Medulla oblongata (tissue), 1 donor: ENCODE data around the gene KCNMA1.
"Not testable (repeated sequence)": the region's sequence is repeated elsewhere in the genome, so short reads cannot be mapped to it uniquely, and the experiment has no call there.

Experiments
- DNase-seq: peaks from one replicate; pipeline ENCODE4 v3.0.0-alpha.2; 2015; ENCODE audit errors: extremely low spot score

The KCNMA1 gene

GRCh38 chr10:77533146-77533886 lies 104.3 kb downstream of the KCNMA1 start:
- peak; percentile 56 for DNase-seq

GRCh38 chr10:77532068-77532467 lies 105.5 kb downstream of the KCNMA1 start:
- no peak for DNase-seq

GRCh38 chr10:77531441-77532001 lies 106.1 kb downstream of the KCNMA1 start:
- DNase-seq = peak; percentile 60

DNA sequence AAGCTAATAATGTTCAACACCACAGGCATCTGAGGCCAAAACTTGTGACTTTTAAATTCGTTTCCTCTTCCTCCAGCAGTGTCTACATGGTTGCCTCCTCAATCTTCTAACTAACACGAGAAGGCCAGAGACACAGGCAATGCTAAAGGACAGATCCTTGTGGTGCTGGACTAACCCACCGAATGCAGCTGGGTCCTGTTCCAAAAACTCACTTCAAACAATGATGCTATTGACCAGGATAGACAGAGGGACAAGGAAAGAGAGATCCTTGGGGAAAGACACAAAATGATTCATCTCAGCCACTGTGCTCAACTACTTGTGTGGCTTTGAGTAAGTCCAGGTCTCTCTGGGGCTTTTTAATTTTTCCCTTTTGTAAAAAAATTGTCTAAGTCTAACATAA lies 107.6 kb downstream of the KCNMA1 start:
- DNase-seq = peak; percentile 61

- DNase-seq = no peak
These were observed 108.5 kb downstream of the KCNMA1 start for GRCh38 chr10:77529050-77529576.

- no peak for DNase-seq
These were observed 109.8 kb downstream of the KCNMA1 start for GRCh38 chr10:77527839-77528238.

- no peak for DNase-seq
These were observed 110.6 kb downstream of the KCNMA1 start for GRCh38 chr10:77526868-77527617.

DNA sequence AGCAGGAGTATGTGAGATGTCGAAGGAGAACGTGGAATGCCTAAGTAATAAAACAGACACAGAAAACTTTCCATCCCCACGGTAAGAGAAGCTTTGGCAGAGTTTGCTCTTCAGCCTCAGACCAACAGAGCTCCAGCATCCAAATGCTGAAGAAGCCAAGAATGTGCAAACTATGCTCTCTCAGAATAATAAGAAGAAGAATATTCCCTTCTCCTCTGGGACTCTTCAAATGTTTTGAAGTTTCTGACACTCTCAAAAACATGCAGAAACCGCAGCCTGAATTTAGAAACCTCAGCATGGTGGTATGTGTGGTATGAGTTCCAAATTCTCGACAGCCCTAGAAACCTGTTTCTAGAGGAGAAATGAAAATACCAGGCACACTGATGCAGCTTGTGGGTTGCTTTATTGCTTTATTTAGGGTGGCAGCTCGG lies 113.3 kb downstream of the KCNMA1 start:
- peak; percentile 53 for DNase-seq

DNA sequence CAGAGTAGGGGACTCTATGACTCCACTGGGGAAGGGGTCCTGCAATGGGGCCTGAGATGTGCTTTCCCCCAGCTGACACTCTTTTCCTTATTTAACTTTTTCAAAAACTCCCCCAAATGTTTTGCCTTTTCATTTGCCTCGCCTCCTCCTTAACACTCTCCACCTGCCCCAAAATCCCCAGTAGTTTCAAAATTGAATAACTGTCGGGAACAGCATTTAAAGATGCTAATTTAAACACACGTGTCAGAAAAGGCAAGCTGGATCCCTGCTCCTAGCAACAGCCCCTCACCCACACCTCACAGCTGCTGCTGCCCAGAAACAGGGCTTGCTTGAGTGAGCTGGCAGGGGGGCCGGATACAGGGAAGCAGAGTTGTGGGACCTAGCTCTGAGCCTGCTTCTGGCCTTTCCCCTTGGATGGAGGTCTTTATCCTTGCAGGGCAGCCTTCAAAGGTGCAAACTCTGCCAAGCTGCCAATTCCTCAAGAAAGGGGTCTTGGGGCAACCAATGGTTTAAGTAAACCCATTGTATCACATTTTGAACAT lies 115.3 kb downstream of the KCNMA1 start:
- DNase-seq = no peak

DNA sequence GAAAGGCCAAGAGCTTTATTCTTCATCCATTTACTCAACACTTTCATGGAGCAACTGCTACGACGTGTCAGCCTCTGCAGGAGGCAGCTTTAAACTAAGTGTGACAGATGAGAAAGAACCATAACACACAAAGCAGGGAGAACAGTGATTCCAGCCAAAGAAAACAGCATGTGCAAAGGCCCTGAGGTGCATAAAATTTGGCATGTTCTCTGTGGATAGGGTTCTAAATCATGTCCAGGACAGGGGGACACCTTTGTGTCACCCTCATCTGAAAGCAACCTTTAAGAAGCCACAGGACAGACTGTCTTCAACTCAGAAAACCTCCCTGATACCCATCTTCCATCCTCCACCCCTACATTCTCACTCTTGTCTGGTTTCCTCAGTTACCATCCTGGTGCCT lies 116.6 kb downstream of the KCNMA1 start:
- DNase-seq = no peak

- DNase-seq = no peak
These were observed 117.3 kb downstream of the KCNMA1 start for GRCh38 chr10:77520290-77520689.

DNA sequence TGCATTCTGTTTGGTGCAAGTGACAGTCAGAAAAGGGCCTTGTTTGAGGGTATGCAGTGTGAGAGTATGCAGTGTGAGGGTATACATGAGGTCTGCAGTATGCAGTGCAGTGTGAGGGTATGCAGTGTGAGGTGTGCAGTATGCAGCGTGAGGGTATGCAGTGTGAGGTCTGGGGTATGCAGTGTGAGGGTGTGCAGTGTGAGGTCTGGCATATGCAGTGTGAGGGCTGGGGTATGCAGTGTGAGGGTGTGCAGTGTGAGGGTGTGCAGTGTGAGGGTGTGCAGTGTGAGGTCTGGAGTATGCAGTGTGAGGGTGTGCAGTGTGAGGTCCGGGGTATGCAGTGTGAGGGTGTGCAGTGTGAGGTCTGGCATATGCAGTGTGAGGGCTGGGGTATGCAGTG lies 117.8 kb downstream of the KCNMA1 start:
- not testable (repeated sequence) for DNase-seq

DNA sequence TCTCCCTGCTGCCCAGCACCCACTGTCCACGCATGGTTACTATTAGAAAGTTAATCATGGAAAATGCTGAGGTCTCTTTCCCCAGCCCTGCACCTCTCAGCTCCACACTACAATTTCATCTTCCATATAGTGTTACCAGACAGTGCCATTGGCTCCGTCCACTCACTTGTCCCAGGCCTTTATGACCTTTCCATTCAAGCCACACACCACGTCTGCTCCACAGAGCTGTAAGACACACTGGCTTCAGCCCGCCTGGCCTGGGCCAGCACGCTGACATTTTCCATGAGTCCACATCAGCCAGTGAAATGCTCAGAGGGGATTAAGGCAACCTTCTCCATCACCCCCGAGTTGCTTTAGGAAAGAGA lies 118.7 kb downstream of the KCNMA1 start:
- DNase-seq = no peak

GRCh38 chr10:77518241-77518909 lies 119.2 kb downstream of the KCNMA1 start:
- no peak for DNase-seq

- no peak for DNase-seq
These were observed 121.0 kb downstream of the KCNMA1 start for GRCh38 chr10:77516575-77516974.

- DNase-seq = no peak
These were observed 122.7 kb downstream of the KCNMA1 start for GRCh38 chr10:77514870-77515269.

- DNase-seq = peak; percentile 69
These were observed 123.8 kb downstream of the KCNMA1 start for GRCh38 chr10:77513781-77514331.

GRCh38 chr10:77513220-77513619 lies 124.4 kb downstream of the KCNMA1 start:
- DNase-seq = no peak

- no peak for DNase-seq
These were observed 125.4 kb downstream of the KCNMA1 start for GRCh38 chr10:77512219-77512578.

DNA sequence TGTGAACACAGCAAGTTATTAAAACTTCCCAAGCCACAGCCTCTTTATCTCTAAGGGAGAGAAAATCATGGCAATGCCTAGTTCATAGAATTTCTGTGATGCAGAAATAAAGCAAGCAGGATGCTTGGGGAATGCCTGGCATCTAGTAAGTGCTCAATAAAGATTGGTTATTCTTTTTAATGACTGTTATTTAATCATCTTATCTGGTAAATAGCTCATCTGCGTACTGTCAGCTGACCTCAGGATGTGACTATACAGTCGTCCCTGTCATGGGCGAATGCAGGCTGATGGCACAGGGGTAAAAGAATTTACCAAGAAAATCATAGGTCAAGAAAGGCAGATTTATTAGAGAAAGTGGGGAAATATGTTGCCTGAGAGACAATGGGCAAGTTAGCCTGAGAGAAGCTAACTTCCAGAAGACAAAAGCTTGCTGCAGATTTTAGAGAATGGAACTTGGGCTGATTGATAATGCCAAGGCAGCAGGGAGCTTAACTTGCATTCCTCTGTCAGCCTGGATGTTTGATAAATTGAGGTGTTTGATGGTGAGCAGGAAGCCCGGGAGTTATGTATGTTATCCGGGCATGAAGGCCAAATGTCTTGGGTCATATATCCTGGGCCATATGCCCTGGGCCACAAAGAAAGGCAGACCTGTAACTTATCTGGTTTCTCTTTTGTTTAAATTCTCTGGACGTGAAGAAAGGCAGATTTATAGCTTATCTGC lies 126.0 kb downstream of the KCNMA1 start:
- DNase-seq = no peak

DNA sequence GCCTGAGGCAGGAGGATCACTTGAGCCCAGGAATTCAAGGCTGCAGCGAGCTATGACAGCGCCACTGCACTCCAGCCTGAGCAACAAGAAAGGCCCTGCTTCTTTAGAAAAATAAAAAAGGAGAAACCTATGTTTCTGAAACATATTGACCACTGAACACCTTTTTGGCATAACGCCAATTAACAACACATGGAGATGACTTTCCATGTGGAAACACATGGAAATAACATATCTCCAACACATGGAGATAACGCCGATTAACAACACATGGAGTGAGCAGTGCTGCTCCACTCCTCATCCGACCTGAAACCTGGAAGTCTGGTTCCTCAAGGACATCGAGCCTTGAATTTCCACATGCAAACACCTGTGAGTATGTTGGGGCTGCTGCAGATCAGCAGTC lies 126.9 kb downstream of the KCNMA1 start:
- no peak for DNase-seq
